IPS DF 4.7 (cell line): Measurements from ENCODE around the gene RS1.

Experiments
- DNase-seq: peaks from one replicate; pipeline ENCODE4 v3.0.0-alpha.2; 2013; ENCODE audit warnings: low spot score; ENCODE audit errors: extremely low read depth

RS1 gene

GRCh38 chrX:18672008-18672407 is at the start of gene RS1:
Gene RS1 (minus strand): TSS chrX:18672108. CDS start chrX:18672068, 40 bp downstream.
- no peak for DNase-seq

- DNase-seq, result no peak
These were observed 47.9 kb upstream of the RS1 start for GRCh38 chrX:18719852-18720251.

- DNase-seq, result no peak
These were observed 43.0 kb upstream of the RS1 start for GRCh38 chrX:18714910-18715309.

- no peak for DNase-seq
These were observed 37.9 kb upstream of the RS1 start for GRCh38 chrX:18709833-18710232.

- DNase-seq, result no peak
These were observed 35.6 kb upstream of the RS1 start, which contains the start of gene PPEF1 for GRCh38 chrX:18707426-18708049. Gene PPEF1 (plus strand): TSS chrX:18707645. CDS start chrX:18707781, 136 bp downstream.

- DNase-seq, result no peak
These were observed 30.7 kb upstream of the RS1 start for GRCh38 chrX:18702362-18703195.

GRCh38 chrX:18701621-18702361 is 29.9 kb upstream of the RS1 start:
- no peak for DNase-seq

GRCh38 chrX:18698737-18699650 is 27.1 kb upstream of the RS1 start:
- DNase-seq, result no peak

- no peak for DNase-seq
These were observed 24.7 kb upstream of the RS1 start for GRCh38 chrX:18696653-18697052.

- DNase-seq, result no peak
These were observed 20.6 kb upstream of the RS1 start for GRCh38 chrX:18692541-18692940.

- DNase-seq, result no peak
These were observed 19.5 kb upstream of the RS1 start for GRCh38 chrX:18691431-18691830.

GRCh38 chrX:18687856-18688495 is 16.1 kb upstream of the RS1 start:
- DNase-seq, result no peak

- DNase-seq, result no peak
These were observed 11.1 kb upstream of the RS1 start for GRCh38 chrX:18682979-18683387.

- DNase-seq, result no peak
These were observed 10.1 kb upstream of the RS1 start for GRCh38 chrX:18681996-18682395.

- DNase-seq, result no peak
These were observed 5.4 kb upstream of the RS1 start for GRCh38 chrX:18677161-18677869.

- no peak for DNase-seq
These were observed 4.6 kb upstream of the RS1 start for GRCh38 chrX:18676470-18676869.

GRCh38 chrX:18676050-18676449 is 4.1 kb upstream of the RS1 start:
- no peak for DNase-seq

GRCh38 chrX:18674788-18675735 is 3.2 kb upstream of the RS1 start:
- DNase-seq, result no peak

- no peak for DNase-seq
These were observed 2.5 kb upstream of the RS1 start for GRCh38 chrX:18674417-18674787.
